22Rv1 (cell line): Measurements from ENCODE around the gene FADS3.

Experiments used
- ZFX ChIP-seq: fragments of 450-650 bp; IDR thresholded peaks from 2 replicates; pipeline ENCODE4 v1.6.1; 2017; ENCODE audit warnings: antibody characterized with exemption, borderline replicate concordance
- TF ChIP-seq, protein P1 (sequence below): fragments of 450-650 bp; IDR thresholded peaks from 2 replicates; pipeline ENCODE4 v1.5.1; 2017; ENCODE audit warnings: mild to moderate bottlenecking

DNA sequence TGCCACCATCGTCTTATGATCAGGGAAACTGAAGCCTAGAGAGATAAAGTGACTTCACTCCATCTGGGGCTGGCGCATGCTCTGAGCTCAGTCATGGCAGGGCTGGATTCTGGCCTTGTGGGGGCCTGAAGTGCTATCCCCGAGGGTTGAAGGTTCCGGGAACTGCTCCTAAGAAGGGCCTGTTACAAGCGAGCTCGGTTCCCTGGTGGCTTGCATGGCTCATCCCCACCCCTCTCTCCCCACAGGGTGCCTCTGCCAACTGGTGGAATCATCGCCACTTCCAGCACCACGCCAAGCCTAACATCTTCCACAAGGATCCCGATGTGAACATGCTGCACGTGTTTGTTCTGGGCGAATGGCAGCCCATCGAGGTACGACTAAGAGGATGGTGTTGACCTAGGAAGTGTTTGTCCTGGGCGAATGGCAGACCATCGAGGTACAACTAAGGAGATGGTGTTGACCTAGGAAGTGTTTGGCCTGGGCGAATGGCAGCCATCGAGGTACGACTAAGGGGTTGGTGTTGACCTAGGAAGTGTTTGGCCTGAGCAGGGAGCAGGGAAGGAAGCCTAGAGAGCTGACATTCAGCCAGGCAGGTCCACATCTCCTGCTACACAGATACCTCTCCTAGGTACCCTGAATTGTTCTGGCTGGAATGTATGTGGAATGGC, 43.3 kb downstream of the FADS3 start:
- TF ChIP-seq, protein P1, sequence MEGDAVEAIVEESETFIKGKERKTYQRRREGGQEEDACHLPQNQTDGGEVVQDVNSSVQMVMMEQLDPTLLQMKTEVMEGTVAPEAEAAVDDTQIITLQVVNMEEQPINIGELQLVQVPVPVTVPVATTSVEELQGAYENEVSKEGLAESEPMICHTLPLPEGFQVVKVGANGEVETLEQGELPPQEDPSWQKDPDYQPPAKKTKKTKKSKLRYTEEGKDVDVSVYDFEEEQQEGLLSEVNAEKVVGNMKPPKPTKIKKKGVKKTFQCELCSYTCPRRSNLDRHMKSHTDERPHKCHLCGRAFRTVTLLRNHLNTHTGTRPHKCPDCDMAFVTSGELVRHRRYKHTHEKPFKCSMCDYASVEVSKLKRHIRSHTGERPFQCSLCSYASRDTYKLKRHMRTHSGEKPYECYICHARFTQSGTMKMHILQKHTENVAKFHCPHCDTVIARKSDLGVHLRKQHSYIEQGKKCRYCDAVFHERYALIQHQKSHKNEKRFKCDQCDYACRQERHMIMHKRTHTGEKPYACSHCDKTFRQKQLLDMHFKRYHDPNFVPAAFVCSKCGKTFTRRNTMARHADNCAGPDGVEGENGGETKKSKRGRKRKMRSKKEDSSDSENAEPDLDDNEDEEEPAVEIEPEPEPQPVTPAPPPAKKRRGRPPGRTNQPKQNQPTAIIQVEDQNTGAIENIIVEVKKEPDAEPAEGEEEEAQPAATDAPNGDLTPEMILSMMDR, result no peak
- TF ChIP-seq ZFX, result no peak
